A375 (cell line): ENCODE data around the gene LAMTOR3. TPM values are rescaled to one million over a fixed set of nuclear protein-coding genes. Genes with fewer than 3 reads are reported as not detected.

ENCODE experiments used
- total RNA-seq: library from RNA; depleted of rRNA; stranded (reverse); fragments of >200 nt; shearing (Covaris generic); gene quantifications from 2 replicates; pipeline ENCODE4 v1.2.3, GENCODE V29; 2014; rRNA removed

Gene LAMTOR3
- total RNA-seq = 8.4 and 14.2 TPM in 2 replicates

GRCh38 chr4:99894161-99894997 lies at the start of gene LAMTOR3:
Gene LAMTOR3 (minus strand): TSS chr4:99894427. CDS start chr4:99893963, 464 bp downstream.

Other genes with a start within 250 kb of the LAMTOR3 start
- gene C4orf54, start 236.6 kb downstream of the LAMTOR3 start, total RNA-seq = not detected in 2 replicates
- gene DAPP1, start 77.6 kb downstream of the LAMTOR3 start, total RNA-seq = not detected in 2 replicates
- gene DNAJB14, start 52.2 kb upstream of the LAMTOR3 start, total RNA-seq = 31.1 and 37.0 TPM in 2 replicates
- 464 and 505 TPM in 2 replicates for gene H2AZ1, start 55.8 kb upstream of the LAMTOR3 start, total RNA-seq